ENCODE results near the gene AKNAD1.
"Not testable (repeated sequence)": the region's sequence is repeated elsewhere in the genome, so short reads cannot be mapped to it uniquely, and the experiment has no call there.

The AKNAD1 gene

DNA sequence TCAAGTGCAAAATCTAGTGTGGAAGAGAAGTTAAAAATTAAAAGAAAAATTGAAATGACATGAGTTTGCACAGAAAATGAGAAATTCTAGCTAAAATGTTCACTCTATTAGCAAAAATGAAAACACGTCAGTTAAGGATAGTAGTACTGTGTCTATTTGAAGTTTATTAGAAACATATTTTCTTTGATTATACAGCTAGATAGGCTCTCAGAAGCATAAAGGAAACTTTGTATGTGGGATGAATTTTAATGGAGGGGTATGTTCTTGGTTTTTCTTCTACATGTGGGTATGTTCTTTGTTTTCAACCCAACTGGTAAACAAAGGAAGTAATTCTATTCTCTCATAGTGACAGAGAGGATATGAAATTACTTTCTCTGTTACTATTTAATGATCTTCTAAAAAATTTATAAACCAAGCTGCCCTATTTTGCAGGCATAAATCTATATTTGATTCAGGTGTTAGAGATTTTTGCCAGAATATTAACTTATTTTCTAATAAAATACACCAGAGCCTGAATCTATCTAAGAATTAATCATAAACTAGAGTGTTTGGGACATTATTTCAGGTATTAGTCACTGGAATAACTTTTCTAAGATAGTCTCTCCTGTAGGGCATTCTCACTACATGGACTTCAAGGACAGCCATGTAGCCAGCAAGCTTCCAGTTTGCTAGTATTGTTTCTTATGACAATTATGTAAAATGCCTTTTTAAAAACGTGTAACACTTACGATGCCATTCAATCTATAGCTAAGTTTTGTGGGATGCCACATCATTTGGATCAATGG, 35.7 kb upstream of the AKNAD1 start:
- H3K27ac ChIP-seq = no peak overlapping the region
- TF ChIP-seq, protein P1, sequence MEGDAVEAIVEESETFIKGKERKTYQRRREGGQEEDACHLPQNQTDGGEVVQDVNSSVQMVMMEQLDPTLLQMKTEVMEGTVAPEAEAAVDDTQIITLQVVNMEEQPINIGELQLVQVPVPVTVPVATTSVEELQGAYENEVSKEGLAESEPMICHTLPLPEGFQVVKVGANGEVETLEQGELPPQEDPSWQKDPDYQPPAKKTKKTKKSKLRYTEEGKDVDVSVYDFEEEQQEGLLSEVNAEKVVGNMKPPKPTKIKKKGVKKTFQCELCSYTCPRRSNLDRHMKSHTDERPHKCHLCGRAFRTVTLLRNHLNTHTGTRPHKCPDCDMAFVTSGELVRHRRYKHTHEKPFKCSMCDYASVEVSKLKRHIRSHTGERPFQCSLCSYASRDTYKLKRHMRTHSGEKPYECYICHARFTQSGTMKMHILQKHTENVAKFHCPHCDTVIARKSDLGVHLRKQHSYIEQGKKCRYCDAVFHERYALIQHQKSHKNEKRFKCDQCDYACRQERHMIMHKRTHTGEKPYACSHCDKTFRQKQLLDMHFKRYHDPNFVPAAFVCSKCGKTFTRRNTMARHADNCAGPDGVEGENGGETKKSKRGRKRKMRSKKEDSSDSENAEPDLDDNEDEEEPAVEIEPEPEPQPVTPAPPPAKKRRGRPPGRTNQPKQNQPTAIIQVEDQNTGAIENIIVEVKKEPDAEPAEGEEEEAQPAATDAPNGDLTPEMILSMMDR (IDR thresholded peaks at IDR 0.05) = no peak
- DNase-seq (ENCODE audit: low spot score) = no peak

GRCh38 chr1:108889706-108890384, 33.0 kb upstream of the AKNAD1 start:
- Histone ChIP-seq H3K4me3 (no peak overlapping the region), H3K27ac (no peak overlapping the region)
- DNase-seq (ENCODE audit: low spot score) = no peak
- TF ChIP-seq, protein P1 (IDR thresholded peaks at IDR 0.05) = no peak

More for the DNA sequence above, 35.7 kb upstream of the AKNAD1 start:
- no peak overlapping the region for H3K4me3 ChIP-seq

- not testable (repeated sequence) for H3K27ac ChIP-seq; H3K4me3 ChIP-seq; DNase-seq (ENCODE audit: low spot score)
These were observed 32.2 kb upstream of the AKNAD1 start for GRCh38 chr1:108889006-108889645.

- no peak for DNase-seq (ENCODE audit: low spot score)
- no peak overlapping the region for H3K27ac ChIP-seq
- H3K4me3 ChIP-seq = no peak overlapping the region
- TF ChIP-seq, protein P1 (IDR thresholded peaks at IDR 0.05) = no peak
These were observed 29.4 kb upstream of the AKNAD1 start for GRCh38 chr1:108886292-108886691.

DNA sequence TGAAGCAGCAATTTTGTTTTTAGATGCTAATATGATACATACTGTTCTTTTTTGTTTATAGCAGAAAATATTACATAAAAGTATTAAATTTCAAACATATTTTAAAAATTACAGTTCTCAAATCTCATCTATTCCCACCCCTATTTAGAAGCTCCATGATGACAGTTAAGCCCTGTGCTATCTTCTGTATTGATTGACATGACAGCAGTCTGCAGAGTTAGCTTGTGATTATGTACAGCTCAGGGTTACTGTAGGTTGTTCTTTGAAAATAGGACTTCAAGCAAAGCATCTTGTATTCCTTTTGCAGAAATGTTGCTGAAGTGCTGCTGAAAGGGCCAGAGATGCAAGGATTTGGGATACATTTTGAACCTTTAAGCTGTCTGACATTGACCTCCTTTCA, 28.1 kb upstream of the AKNAD1 start:
- no peak overlapping the region for H3K4me3 ChIP-seq
- TF ChIP-seq, protein P1 (IDR thresholded peaks at IDR 0.05) = no peak
- H3K27ac ChIP-seq = no peak overlapping the region
- no peak for DNase-seq (ENCODE audit: low spot score)

DNA sequence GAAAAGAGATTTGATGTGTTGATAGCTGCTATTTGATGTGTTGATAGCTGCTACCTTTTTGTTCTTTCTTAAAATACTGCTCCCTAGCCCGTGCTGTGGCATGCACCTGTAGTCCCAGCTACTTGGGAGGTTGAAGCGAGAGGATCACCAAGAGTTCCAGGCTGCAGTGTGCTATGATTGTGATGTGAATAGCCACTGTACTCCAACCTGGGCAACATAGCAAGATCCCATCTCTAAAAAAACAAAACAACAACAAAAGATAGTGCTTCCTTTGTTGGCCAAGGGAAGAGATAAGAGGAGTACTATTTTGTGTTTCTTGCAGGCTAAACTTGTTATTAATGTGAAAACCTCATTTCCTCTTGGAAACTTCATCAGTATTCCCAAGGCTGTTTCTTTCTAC, 25.9 kb upstream of the AKNAD1 start:
- no peak for DNase-seq (ENCODE audit: low spot score)
- Histone ChIP-seq H3K4me3 (no peak overlapping the region), H3K27ac (no peak overlapping the region)
- TF ChIP-seq, protein P1 (IDR thresholded peaks at IDR 0.05) = no peak

- Histone ChIP-seq H3K4me3 (no peak overlapping the region), H3K27ac (no peak overlapping the region)
- TF ChIP-seq, protein P1 (IDR thresholded peaks at IDR 0.05) = no peak
These were observed 24.5 kb upstream of the AKNAD1 start for GRCh38 chr1:108881369-108881768.

More at GRCh38 chr1:108881369-108881768, 24.5 kb upstream of the AKNAD1 start:
- no peak for DNase-seq (ENCODE audit: low spot score)

Measured in coronary artery (tissue), 2 donors.